Measurements from ENCODE around the gene CTNND2.

GRCh38 chr5:10994091-10994986, 909.9 kb downstream of the CTNND2 start:
- TF ChIP-seq SP1 (IDR thresholded peaks at IDR 0.05): no peak
- no peak for TF ChIP-seq ELF4 (IDR thresholded peaks at IDR 0.05)
- no peak for TF ChIP-seq BHLHE40 (IDR thresholded peaks at IDR 0.05; ENCODE audit: borderline replicate concordance)
- TF ChIP-seq FOXM1 (IDR thresholded peaks at IDR 0.05; ENCODE audit: borderline replicate concordance): no peak
- no peak for TF ChIP-seq FOXA1 (IDR thresholded peaks at IDR 0.05)
- no peak for TF ChIP-seq NFRKB (IDR thresholded peaks at IDR 0.05)
- no peak for TF ChIP-seq SUZ12 (IDR thresholded peaks at IDR 0.05)
- no peak for TF ChIP-seq ZNF384 (IDR thresholded peaks at IDR 0.05)
- TF ChIP-seq L3MBTL2 (conservative IDR thresholded peaks at IDR 0.05): no peak

All from HEK293T (cell line).